ENCODE results near the gene MGAT4C. TPM values are rescaled to one million over a fixed set of nuclear protein-coding genes. Genes with fewer than 3 reads are reported as not detected.
"Not testable (repeated sequence)": the region's sequence is repeated elsewhere in the genome, so short reads cannot be mapped to it uniquely, and the experiment has no call there.

MGAT4C gene
- total RNA-seq, 2 donors from 2014 or later, result 0.14 to 0.28 TPM

DNA sequence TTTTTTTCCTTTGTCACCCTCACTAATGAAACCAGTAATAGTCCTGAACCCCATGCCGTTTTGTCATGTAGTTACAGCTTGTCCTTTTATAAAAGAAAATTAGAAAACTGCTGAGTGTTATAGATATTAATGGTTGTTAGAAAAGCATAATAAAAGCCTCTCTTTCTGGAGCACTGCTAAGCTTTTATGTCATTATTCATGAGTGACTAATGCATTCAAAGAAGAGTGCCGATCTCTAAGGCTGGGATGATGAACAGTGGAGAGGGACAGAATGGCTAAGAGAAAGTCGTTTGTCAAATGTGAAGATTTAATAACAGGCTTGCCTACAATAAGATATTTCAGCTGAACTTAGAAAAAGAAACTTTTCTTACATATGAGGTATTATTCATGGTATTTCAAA lies 121.6 kb downstream of the MGAT4C start:
- Histone ChIP-seq H3K36me3 (no peaks in the 10 kb centered on the region), H3K4me3 (no peak overlapping the region), H3K27me3 (replicated peaks; ENCODE audit: insufficient read depth) (no peaks in the 10 kb centered on the region), H3K9me3 (no peaks in the 10 kb centered on the region), H3K27ac (no peak overlapping the region), H3K4me1 (ENCODE audit: control insufficient read depth in 1 of 2, low read depth in 2 of 2) (no peaks in the 10 kb centered on the region)
- TF ChIP-seq, protein P1, sequence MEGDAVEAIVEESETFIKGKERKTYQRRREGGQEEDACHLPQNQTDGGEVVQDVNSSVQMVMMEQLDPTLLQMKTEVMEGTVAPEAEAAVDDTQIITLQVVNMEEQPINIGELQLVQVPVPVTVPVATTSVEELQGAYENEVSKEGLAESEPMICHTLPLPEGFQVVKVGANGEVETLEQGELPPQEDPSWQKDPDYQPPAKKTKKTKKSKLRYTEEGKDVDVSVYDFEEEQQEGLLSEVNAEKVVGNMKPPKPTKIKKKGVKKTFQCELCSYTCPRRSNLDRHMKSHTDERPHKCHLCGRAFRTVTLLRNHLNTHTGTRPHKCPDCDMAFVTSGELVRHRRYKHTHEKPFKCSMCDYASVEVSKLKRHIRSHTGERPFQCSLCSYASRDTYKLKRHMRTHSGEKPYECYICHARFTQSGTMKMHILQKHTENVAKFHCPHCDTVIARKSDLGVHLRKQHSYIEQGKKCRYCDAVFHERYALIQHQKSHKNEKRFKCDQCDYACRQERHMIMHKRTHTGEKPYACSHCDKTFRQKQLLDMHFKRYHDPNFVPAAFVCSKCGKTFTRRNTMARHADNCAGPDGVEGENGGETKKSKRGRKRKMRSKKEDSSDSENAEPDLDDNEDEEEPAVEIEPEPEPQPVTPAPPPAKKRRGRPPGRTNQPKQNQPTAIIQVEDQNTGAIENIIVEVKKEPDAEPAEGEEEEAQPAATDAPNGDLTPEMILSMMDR (IDR thresholded peaks at IDR 0.05), result no peak
- ATAC-seq (ENCODE audit: insufficient number of reproducible peaks, low FRiP score, low read depth) (no peak), DNase-seq (ENCODE audit: low spot score) (no peak)

- H3K9me3 ChIP-seq; H3K4me3 ChIP-seq; DNase-seq (ENCODE audit: low spot score); H3K27me3 ChIP-seq (replicated peaks; ENCODE audit: insufficient read depth); H3K27ac ChIP-seq; H3K36me3 ChIP-seq; ATAC-seq (ENCODE audit: insufficient number of reproducible peaks, low FRiP score, low read depth); H3K4me1 ChIP-seq (ENCODE audit: control insufficient read depth in 1 of 2, low read depth in 2 of 2): not testable (repeated sequence)
These were observed 129.3 kb downstream of the MGAT4C start for GRCh38 chr12:86126900-86127299.

- Histone ChIP-seq H3K4me1 (ENCODE audit: control insufficient read depth in 1 of 2, low read depth in 2 of 2) (no peaks in the 10 kb centered on the region), H3K27ac (no peak overlapping the region), H3K27me3 (replicated peaks; ENCODE audit: insufficient read depth) (no peaks in the 10 kb centered on the region), H3K36me3 (no peaks in the 10 kb centered on the region), H3K9me3 (no peaks in the 10 kb centered on the region), H3K4me3 (no peak overlapping the region)
- ATAC-seq (ENCODE audit: insufficient number of reproducible peaks, low FRiP score, low read depth) (no peak), DNase-seq (ENCODE audit: low spot score) (no peak)
- TF ChIP-seq, protein P1 (IDR thresholded peaks at IDR 0.05), result no peak
These were observed 133.2 kb downstream of the MGAT4C start for GRCh38 chr12:86122846-86123468.

DNA sequence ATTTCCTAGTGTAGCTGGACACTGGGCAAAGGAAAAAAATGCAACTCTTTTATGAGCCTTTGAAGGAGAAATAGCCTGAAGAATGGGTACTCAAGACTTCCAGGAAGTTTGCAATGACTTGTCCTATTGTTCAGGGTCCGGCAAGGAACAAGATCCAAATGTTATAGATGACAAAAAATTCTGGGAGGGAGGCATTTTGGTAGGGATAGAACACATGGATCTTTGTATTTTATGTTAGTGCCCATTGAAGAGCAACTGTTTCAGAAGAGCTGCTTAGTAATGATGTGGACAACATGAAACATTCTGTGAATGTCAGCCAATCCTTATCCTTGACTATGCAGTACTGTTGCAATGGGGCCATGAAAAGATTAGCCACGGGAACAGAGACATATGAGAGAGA lies 138.0 kb downstream of the MGAT4C start:
- Histone ChIP-seq H3K36me3 (no peaks in the 10 kb centered on the region), H3K4me1 (ENCODE audit: control insufficient read depth in 1 of 2, low read depth in 2 of 2) (no peaks in the 10 kb centered on the region), H3K4me3 (no peak overlapping the region), H3K27ac (no peak overlapping the region), H3K27me3 (replicated peaks; ENCODE audit: insufficient read depth) (no peaks in the 10 kb centered on the region), H3K9me3 (no peaks in the 10 kb centered on the region)
- TF ChIP-seq, protein P1 (IDR thresholded peaks at IDR 0.05), result no peak
- no peak for ATAC-seq (ENCODE audit: insufficient number of reproducible peaks, low FRiP score, low read depth)
- no peak for DNase-seq (ENCODE audit: low spot score)

DNA sequence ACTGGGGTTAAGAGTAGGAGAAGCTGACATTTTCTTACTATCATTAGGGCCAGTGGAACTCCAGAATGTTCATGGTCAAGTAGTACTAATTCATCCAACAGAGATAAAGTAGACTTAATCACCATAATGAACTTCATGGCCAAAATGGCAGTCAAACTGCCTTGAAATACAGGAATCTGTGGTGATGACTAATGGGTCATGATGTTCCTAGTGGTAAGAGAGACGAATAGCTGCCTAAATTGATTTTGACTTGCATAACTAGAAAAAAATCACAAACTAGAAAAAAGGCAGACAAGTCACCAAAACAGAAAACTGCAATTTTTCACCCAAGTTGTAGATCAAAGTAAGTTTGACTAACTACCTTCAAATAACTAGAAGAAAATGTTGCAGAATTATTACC lies 138.5 kb downstream of the MGAT4C start:
- Histone ChIP-seq H3K27me3 (replicated peaks; ENCODE audit: insufficient read depth) (no peaks in the 10 kb centered on the region), H3K36me3 (no peaks in the 10 kb centered on the region), H3K4me1 (ENCODE audit: control insufficient read depth in 1 of 2, low read depth in 2 of 2) (no peaks in the 10 kb centered on the region), H3K9me3 (no peaks in the 10 kb centered on the region), H3K4me3 (no peak overlapping the region), H3K27ac (no peak overlapping the region)
- ATAC-seq (ENCODE audit: insufficient number of reproducible peaks, low FRiP score, low read depth), result no peak
- no peak for DNase-seq (ENCODE audit: low spot score)
- TF ChIP-seq, protein P1 (IDR thresholded peaks at IDR 0.05), result no peak

GRCh38 chr12:86104087-86104486 lies 152.1 kb downstream of the MGAT4C start:
- DNase-seq (ENCODE audit: low spot score), result no peak
- Histone ChIP-seq H3K36me3 (no peaks in the 10 kb centered on the region), H3K27ac (no peak overlapping the region), H3K9me3 (no peaks in the 10 kb centered on the region), H3K27me3 (replicated peaks; ENCODE audit: insufficient read depth) (no peaks in the 10 kb centered on the region), H3K4me3 (no peak overlapping the region), H3K4me1 (ENCODE audit: control insufficient read depth in 1 of 2, low read depth in 2 of 2) (no peaks in the 10 kb centered on the region)
- TF ChIP-seq, protein P1 (IDR thresholded peaks at IDR 0.05), result no peak
- no peak for ATAC-seq (ENCODE audit: insufficient number of reproducible peaks, low FRiP score, low read depth)
